OCI-LY7 (cell line): ENCODE data around the gene ITGA8. TPM values are rescaled to one million over a fixed set of nuclear protein-coding genes. Genes with fewer than 3 reads are reported as not detected.

Source experiments
- BruUV-seq: library from RNA; stranded (reverse); fragments of 400-500 nt; replicated peaks from 2 replicates; lab custom pipeline; 2021; lab: Mats Ljungman, UMichigan
- CTCF ChIA-PET: fragments of 300-600 bp; sonication (Branson Sonifier 250); formaldehyde crosslinking; loops from one replicate; lab custom pipeline; 2022; ENCODE audit warnings: antibody characterized with exemption; ENCODE audit not compliant: unreplicated experiment; lab: Charles Lee
- POLR2A ChIA-PET: fragments of 300-600 bp; sonication (Branson Sonifier 250); formaldehyde crosslinking; loops from one replicate; lab custom pipeline; 2022; ENCODE audit warnings: antibody characterized with exemption; lab: Charles Lee
- DNase-seq: peaks from one replicate; pipeline ENCODE4 v3.0.0-alpha.2; 2015; ENCODE audit warnings: low spot score
- H2AFZ ChIP-seq: fragments of 200-600 bp; sonication (generic), shearing (Covaris generic); 2 replicates; pipeline ENCODE4 v1.6.1; 2014; ENCODE audit warnings: mild to moderate bottlenecking, antibody characterized with exemption, low read length, moderate library complexity
- H3K27ac ChIP-seq: fragments of 200-600 bp; sonication (generic); 2 replicates; pipeline ENCODE4 v1.5.1; 2014; ENCODE audit warnings: mixed run types, low read depth, mild to moderate bottlenecking, moderate library complexity, low read length, inconsistent platforms; ENCODE audit not compliant: poor library complexity, severe bottlenecking
- H3K36me3 ChIP-seq: fragments of 200-600 bp; sonication (generic); 2 replicates; pipeline ENCODE4 v1.6.1; 2014; ENCODE audit warnings: mild to moderate bottlenecking, antibody characterized with exemption, low read length, moderate library complexity, mixed read lengths; ENCODE audit not compliant: insufficient read depth
- H3K4me1 ChIP-seq: fragments of 200-600 bp; sonication (generic); 2 replicates; pipeline ENCODE4 v1.5.1; 2014; ENCODE audit warnings: mild to moderate bottlenecking, low read length; ENCODE audit not compliant: insufficient read depth, poor library complexity, severe bottlenecking
- H3K4me2 ChIP-seq: fragments of 200-600 bp; sonication (generic); 2 replicates; pipeline ENCODE4 v1.6.1; 2014; ENCODE audit warnings: mild to moderate bottlenecking, low read length
- H3K4me3 ChIP-seq: fragments of 200-600 bp; sonication (generic); 2 replicates; pipeline ENCODE4 v1.5.1; 2014; ENCODE audit warnings: mild to moderate bottlenecking, low read depth, low read length; ENCODE audit not compliant: poor library complexity, severe bottlenecking
- H3K79me2 ChIP-seq: fragments of 200-600 bp; sonication (generic); 2 replicates; pipeline ENCODE4 v1.6.1; 2016; ENCODE audit warnings: low read depth, mild to moderate bottlenecking, low read length, moderate library complexity, mixed read lengths; ENCODE audit not compliant: insufficient read depth
- H3K9me2 ChIP-seq: fragments of 200-600 bp; sonication (generic); 2 replicates; pipeline ENCODE4 v1.6.1; 2016; ENCODE audit warnings: mild to moderate bottlenecking, low read length, mixed read lengths; ENCODE audit not compliant: insufficient read depth
- H3K9me3 ChIP-seq: fragments of 200-600 bp; sonication (generic); 2 replicates; pipeline ENCODE4 v1.6.1; 2014; ENCODE audit warnings: mild to moderate bottlenecking, mixed run types, low read length, mixed read lengths
- H4K20me1 ChIP-seq: fragments of 200-600 bp; sonication (generic); 2 replicates; pipeline ENCODE4 v1.6.1; 2014; ENCODE audit warnings: mild to moderate bottlenecking, antibody characterized with exemption, low read length, moderate library complexity, mixed read lengths; ENCODE audit not compliant: insufficient read depth
- EZH2phosphoT487 ChIP-seq: fragments of 200-600 bp; sonication (generic); IDR thresholded peaks from 2 replicates; pipeline ENCODE4 v1.6.1; 2018; ENCODE audit warnings: low read depth, borderline replicate concordance, mild to moderate bottlenecking, mixed run types, antibody characterized with exemption, low read length, moderate library complexity, mixed read lengths
- intact Hi-C: fragments of 100-400 bp; cut with micrococcal nuclease; formaldehyde crosslinking; loops from one replicate; pipeline ENCODE4 v1.10.0; 2022; ENCODE audit not compliant: unreplicated experiment
- total RNA-seq, 2 experiments: library from RNA; depleted of rRNA in 1 of 2; stranded (reverse); fragments of >200 nt in 1 of 2; shearing (Covaris generic) in 1 of 2; gene quantifications; 2 replicates each; pipeline ENCODE4 v1.2.3, GENCODE V29; 2014 to 2022
- TF ChIP-seq, protein P1 (sequence below): fragments of 200-600 bp; sonication (generic); conservative IDR thresholded peaks from 2 replicates; pipeline ENCODE4 v1.5.1; 2014; ENCODE audit warnings: mild to moderate bottlenecking, antibody characterized with exemption, low read length, moderate library complexity, mixed read lengths

The ITGA8 gene
- total RNA-seq, 2 experiments from 2014 or later, result not detected

- Histone ChIP-seq H3K4me3 (no peak overlapping the region), H3K9me3 (no peaks in the 10 kb centered on the region), H3K9me2 (no peaks in the 10 kb centered on the region), H3K27ac (no peak overlapping the region), H3K79me2 (no peaks in the 10 kb centered on the region), H3K4me1 (no peaks in the 10 kb centered on the region), H2AFZ (no peak overlapping the region), H4K20me1 (no peaks in the 10 kb centered on the region), H3K36me3 (no peaks in the 10 kb centered on the region), H3K4me2 (no peak overlapping the region)
- ChIA-PET POLR2A (no interaction called here), CTCF (no interaction called here)
- BruUV-seq, result no TSS peak
- no peak for DNase-seq
- intact Hi-C loops, result no loop called here
- TF ChIP-seq, protein P1, sequence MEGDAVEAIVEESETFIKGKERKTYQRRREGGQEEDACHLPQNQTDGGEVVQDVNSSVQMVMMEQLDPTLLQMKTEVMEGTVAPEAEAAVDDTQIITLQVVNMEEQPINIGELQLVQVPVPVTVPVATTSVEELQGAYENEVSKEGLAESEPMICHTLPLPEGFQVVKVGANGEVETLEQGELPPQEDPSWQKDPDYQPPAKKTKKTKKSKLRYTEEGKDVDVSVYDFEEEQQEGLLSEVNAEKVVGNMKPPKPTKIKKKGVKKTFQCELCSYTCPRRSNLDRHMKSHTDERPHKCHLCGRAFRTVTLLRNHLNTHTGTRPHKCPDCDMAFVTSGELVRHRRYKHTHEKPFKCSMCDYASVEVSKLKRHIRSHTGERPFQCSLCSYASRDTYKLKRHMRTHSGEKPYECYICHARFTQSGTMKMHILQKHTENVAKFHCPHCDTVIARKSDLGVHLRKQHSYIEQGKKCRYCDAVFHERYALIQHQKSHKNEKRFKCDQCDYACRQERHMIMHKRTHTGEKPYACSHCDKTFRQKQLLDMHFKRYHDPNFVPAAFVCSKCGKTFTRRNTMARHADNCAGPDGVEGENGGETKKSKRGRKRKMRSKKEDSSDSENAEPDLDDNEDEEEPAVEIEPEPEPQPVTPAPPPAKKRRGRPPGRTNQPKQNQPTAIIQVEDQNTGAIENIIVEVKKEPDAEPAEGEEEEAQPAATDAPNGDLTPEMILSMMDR, result no peak
- no peak for TF ChIP-seq EZH2phosphoT487
Measured at GRCh38 chr10:15550950-15551349, 168.8 kb downstream of the ITGA8 start.

GRCh38 chr10:15548331-15548730 is 171.4 kb downstream of the ITGA8 start:
- ChIA-PET CTCF (no interaction called here), POLR2A (no interaction called here)
- TF ChIP-seq EZH2phosphoT487, result no peak
- TF ChIP-seq, protein P1, result no peak

GRCh38 chr10:15546606-15547005 is 173.1 kb downstream of the ITGA8 start:
- intact Hi-C loops, result no loop called here
- Histone ChIP-seq H4K20me1 (no peaks in the 10 kb centered on the region), H3K4me3 (no peak overlapping the region), H3K4me2 (no peak overlapping the region), H3K36me3 (no peaks in the 10 kb centered on the region), H3K9me2 (no peaks in the 10 kb centered on the region), H2AFZ (no peak overlapping the region), H3K79me2 (no peaks in the 10 kb centered on the region), H3K9me3 (no peaks in the 10 kb centered on the region), H3K27ac (no peak overlapping the region), H3K4me1 (no peaks in the 10 kb centered on the region)
- ChIA-PET POLR2A (interaction anchor here (0.6 kb wide), 1 partner anchor 1670 kb away, joined by 3 read pairs; no protein-coding TSS in a partner anchor), CTCF (no interaction called here)
- no peak for TF ChIP-seq EZH2phosphoT487
- TF ChIP-seq, protein P1, result no peak
- BruUV-seq, result no TSS peak
- DNase-seq, result no peak

More at GRCh38 chr10:15548331-15548730, 171.4 kb downstream of the ITGA8 start:
- Histone ChIP-seq H3K4me1 (no peaks in the 10 kb centered on the region), H3K79me2 (no peaks in the 10 kb centered on the region), H3K27ac (no peak overlapping the region), H3K9me2 (no peaks in the 10 kb centered on the region), H3K4me2 (no peak overlapping the region), H3K4me3 (no peak overlapping the region), H3K9me3 (no peaks in the 10 kb centered on the region), H3K36me3 (no peaks in the 10 kb centered on the region), H2AFZ (no peak overlapping the region), H4K20me1 (no peaks in the 10 kb centered on the region)
- no peak for DNase-seq
- intact Hi-C loops, result no loop called here
- no TSS peak for BruUV-seq
